HG03575 (cell line): Measurements from ENCODE around the gene RHNO1.

Experiments
- ATAC-seq: cut with Tn5 transposase; IDR thresholded peaks from one replicate; pipeline ENCODE4 v1.9.1; 2021; ENCODE audit not compliant: unreplicated experiment, insufficient number of reproducible peaks, low FRiP score; ENCODE audit errors: extremely low read depth

The RHNO1 gene, protein sequence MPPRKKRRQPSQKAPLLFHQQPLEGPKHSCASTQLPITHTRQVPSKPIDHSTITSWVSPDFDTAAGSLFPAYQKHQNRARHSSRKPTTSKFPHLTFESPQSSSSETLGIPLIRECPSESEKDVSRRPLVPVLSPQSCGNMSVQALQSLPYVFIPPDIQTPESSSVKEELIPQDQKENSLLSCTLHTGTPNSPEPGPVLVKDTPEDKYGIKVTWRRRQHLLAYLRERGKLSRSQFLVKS

GRCh38 chr12:2877047-2877952 is at the start of gene RHNO1, which contains the start of gene FOXM1:
Gene RHNO1, plus strand, starts transcription at chr12:2877223. Its CDS starts 8,144 bp downstream, at chr12:2885367.
Gene FOXM1, minus strand, starts transcription at chr12:2877174. Its CDS starts 2,696 bp downstream, at chr12:2874478.
- ATAC-seq, result no peak

DNA sequence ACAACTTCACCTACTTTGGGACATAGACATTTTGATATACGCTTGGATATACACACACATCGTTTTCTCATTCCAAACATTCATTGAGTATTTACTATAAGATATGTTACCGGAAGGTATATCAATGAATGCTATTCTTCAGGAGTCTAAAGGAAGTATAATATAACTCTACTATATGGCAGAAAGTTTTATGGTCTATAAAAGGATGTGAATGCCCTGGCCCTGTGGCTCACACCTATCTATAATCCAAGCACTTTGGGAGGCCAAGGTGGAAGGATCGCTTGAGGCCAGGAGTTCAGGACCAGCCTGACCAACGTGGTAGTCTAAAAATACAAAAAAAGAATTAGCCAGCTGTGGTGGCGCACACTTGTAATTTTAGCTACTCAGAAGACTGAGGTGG is 47.7 kb upstream of the RHNO1 start:
- no peak for ATAC-seq

GRCh38 chr12:2832550-2833127 is 44.4 kb upstream of the RHNO1 start:
- no peak for ATAC-seq

DNA sequence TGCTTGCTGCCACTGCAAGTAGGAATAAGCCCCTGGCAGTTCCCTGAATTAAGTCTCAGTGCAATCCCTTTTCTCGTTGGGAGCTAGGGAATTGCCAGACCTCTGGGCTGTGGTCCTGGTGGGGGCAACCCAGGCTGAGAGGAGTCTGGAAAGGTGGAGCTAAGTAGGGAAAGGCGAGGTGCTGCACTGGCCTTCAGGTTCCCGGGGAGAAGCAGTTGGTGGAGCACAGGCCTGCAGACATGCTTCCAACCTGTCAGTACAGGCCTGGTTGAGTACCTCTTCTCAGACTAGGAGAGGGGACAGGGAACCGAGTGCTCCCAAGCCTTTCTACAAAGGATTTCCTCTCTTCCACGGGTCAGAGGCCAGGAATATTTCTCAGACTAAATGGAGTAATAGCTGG is 43.7 kb upstream of the RHNO1 start:
- ATAC-seq, result no peak

GRCh38 chr12:2833810-2834209 is 43.2 kb upstream of the RHNO1 start:
- ATAC-seq, result no peak

DNA sequence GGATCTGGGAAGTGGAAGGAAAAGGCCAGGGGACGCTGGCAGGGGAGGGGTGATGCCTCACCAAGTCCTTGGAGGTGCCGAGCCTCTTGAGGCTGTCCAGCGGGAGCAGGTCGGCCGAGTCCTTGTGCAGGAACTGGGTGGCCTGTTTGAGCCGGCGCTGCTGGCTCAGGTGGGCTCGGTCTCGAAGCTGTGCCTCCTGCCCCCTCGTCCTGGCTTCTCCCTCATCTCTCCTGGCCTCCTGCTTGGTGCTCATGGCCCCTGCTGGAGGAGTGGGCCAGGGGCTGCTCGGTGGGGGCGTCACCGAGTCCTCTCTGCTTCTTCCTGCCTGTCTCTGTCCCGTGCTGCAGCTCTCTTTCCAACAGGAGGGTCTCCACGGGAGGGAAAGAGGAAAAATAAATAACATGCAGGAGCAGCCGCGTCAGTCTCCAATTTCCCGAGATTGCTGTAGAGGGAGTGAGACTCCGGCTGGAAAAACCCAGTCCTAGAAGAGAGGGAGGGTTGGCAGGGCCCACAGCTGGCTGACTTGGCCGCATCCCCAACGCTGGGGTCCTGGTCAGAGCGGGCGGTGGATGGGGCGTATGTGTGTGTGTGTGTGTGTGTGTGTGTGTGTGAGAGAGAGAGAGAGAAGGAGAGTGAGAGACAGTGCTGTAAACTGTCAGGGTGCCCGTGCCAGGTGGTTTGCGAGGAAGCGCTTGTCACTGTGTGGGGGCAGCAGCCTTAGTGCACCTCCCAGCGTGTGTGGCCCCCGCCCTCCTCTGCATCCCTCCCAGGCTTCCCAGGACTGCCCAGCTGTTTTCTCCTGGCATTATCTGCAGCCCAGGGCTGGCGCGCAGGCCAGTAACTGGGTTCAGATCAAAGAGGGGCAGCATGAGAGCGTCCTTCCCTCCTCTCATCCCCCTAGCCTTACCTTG is 42.2 kb upstream of the RHNO1 start, which contains the start of gene NRIP2:
TSS of gene NRIP2 (minus strand) at position 455 of the 911 bp plus-strand sequence. CDS start at position 403, 52 bp downstream.
- ATAC-seq, result no peak

DNA sequence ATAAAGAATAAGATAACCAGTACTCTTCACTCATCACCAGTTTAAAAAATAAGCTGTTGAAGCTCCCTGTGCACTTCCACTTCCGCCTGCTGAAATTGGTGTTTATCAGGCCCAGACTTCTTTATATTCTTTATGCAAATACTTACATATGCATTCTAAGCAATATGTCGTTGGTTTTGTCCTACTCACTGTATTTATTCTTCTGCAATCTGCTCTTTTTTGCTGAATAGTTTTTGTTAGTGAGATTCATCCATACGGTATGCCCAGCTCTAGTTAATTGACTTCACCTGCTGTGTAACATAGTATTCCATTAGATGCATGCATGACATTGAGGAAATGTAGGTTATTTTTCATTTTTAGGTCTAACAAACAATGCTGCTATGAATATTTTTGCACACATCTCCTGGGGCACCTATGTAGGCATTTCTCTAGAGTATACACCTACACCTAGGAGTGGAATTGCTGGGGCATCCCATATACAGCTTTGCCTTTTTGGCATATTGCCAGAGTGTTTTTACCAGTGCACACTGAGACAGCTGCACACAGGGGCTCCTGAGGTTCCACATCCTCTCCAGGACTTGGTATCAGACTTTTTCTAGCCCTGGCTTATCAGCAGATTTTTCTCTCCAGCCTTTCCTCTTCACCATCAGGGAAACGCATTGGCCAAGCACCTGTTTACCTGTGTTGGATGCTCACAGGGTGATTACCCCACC is 41.2 kb upstream of the RHNO1 start:
- ATAC-seq, result no peak

- no peak for ATAC-seq
Measured at GRCh38 chr12:2836574-2836973, 40.4 kb upstream of the RHNO1 start.

- ATAC-seq, result no peak
Measured at GRCh38 chr12:2841056-2841650, 35.9 kb upstream of the RHNO1 start.

GRCh38 chr12:2842948-2843347 is 34.1 kb upstream of the RHNO1 start:
- no peak for ATAC-seq

GRCh38 chr12:2844786-2845185 is 32.2 kb upstream of the RHNO1 start:
- no peak for ATAC-seq

GRCh38 chr12:2845280-2845679 is 31.7 kb upstream of the RHNO1 start:
- ATAC-seq, result no peak

DNA sequence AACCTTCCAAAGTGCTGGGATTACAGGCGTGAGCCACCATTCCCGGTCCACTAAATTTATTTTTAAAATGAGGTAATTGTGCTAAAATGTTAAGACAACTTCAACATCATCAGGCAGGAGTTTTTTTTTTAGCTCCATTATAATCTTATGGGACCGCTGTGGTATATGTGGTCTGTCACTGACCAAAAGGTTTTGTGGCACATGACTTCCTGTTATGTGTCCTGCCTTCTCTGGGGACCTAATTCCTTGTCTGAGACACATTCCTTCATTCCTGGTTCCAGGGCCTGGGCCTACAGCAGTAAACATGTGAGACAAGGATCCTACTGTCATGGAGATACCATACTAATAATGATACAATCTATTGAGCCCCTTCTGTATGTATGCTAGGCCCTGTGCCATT is 25.1 kb upstream of the RHNO1 start:
- ATAC-seq, result no peak

GRCh38 chr12:2853626-2854025 is 23.4 kb upstream of the RHNO1 start:
- ATAC-seq, result no peak

DNA sequence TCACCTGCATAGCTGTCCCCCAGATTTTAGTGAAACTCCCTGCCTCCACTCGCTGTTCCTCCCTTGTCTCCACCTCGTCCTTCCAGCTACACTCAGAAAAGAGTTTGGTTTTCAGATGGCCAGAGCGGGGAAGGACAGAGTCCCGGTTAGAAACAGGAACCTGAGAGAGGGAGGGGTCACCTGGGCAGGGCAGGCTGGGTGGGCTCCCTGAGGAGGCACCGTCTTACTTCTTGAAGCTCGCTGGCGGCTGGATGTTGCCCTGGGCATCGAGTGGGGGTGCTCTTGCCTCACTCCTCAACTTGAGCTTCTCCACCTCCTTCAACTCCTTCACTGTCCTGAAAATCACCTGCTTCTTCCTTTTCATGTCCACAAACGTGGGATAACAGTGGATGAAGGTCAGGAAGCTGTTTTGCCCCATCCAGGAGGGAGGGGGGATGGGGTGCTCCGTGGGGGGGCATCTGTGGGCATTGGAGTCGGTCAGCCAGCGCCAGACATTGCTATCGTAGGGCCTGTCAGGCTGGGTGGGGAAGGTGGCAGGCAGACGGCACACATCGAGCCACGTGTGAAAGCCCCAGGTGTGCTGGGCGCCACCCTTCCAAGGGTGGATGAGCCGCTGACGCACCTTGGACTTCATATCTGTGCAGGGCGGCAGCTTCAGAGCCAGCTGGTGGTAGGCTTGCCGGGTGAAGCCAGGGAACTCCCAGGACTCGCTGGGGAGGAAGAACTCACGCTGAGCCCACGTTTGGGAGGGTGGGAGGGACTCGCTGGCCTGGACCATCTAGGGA is 22.2 kb upstream of the RHNO1 start:
- no peak for ATAC-seq

DNA sequence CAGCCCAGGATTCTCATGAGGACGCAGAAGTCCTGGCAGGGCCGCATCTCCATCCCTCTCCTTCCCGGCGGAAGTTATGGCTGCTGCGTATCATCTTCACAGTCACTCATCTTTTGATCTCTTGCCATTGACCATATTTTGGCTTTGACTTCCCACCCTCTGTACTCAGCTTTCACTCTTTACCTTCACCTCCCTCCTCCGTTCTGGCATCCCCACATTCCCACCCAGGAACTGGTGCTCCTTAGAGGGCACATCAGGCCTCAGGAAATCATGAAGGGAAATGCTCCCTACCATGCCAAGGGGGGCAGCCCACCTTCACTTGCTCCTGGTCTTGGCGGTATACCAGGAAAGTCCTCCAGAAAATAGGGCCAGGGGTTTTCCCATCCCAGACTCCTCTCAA is 21.5 kb upstream of the RHNO1 start:
- ATAC-seq, result no peak

DNA sequence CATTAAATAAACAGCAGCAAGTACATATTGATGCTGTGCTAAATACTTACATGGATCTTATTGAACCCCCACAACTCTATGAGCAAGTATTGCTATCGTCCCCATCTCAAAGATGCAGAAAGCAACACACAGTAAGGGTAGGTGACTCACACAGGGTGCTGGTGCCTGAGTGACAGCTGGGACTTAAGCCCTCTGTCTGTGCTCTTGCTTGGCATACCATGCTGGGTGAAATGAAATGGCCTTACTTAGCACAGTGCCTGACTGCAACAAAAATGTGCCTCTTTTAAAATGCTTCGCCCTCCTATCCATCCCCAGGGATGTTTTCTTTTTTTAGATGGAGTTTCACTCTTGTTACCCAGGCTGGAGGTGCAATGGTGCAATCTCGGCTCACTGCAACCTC is 21.0 kb upstream of the RHNO1 start:
- ATAC-seq, result no peak
